Measurements from ENCODE around the gene ANKRD9.
A peak's percentile ranks its signal among the peaks of the same experiment; 100 is the strongest.

ANKRD9 gene

DNA sequence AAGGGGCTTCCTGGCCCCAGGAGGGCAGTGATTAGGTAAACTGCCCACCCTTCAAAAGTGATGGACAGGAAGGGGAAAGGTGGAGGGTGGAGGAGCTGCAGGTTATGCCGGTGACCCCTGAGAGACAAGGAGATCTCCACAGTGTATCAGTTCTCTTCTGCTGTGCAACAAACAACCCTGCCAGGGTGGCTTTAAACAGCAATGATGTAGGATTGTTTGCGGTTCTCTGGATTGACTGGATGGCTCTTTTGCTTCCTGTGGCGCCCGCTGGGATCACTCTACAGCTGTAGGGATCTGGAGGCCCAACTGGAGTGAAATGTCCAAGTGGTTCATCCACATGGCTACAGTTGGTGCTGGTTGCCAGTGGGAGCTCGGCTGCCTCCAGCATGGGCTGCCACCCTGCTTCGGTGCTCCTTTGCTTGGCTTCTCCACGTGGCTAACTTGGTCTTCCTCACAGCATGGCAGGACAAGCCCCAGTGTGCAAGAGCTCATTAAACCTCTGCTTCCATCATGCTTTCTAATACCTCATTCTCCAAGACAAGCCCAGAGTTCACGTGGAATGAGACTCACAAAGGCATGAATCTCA lies 8.6 kb upstream of the ANKRD9 start:
- Histone ChIP-seq H4K20me1 (ENCODE audit: insufficient read depth) (no peaks in the 10 kb centered on the region), H3K27me3 (ENCODE audit: insufficient read depth, low read depth) (no peaks in the 10 kb centered on the region), H3K36me3 (ENCODE audit: insufficient read depth) (no peaks in the 10 kb centered on the region), H3K9ac (no peak overlapping the region), H3K27ac (no peak overlapping the region), H3K4me3 (IDR thresholded peaks at IDR 0.05; ENCODE audit: insufficient read depth, low read depth, low read length) (no peak overlapping the region), H2AFZ (ENCODE audit: low read depth) (no peak overlapping the region), H3K4me2 (no peak overlapping the region), H3K79me2 (ENCODE audit: insufficient read depth, low read depth) (no peaks in the 10 kb centered on the region), H3K4me1 (ENCODE audit: low read depth, poor library complexity, severe bottlenecking) (no peaks in the 10 kb centered on the region)
- TF ChIP-seq, protein P1, sequence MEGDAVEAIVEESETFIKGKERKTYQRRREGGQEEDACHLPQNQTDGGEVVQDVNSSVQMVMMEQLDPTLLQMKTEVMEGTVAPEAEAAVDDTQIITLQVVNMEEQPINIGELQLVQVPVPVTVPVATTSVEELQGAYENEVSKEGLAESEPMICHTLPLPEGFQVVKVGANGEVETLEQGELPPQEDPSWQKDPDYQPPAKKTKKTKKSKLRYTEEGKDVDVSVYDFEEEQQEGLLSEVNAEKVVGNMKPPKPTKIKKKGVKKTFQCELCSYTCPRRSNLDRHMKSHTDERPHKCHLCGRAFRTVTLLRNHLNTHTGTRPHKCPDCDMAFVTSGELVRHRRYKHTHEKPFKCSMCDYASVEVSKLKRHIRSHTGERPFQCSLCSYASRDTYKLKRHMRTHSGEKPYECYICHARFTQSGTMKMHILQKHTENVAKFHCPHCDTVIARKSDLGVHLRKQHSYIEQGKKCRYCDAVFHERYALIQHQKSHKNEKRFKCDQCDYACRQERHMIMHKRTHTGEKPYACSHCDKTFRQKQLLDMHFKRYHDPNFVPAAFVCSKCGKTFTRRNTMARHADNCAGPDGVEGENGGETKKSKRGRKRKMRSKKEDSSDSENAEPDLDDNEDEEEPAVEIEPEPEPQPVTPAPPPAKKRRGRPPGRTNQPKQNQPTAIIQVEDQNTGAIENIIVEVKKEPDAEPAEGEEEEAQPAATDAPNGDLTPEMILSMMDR (conservative IDR thresholded peaks at IDR 0.05; ENCODE audit: low read depth, low read length): no peak

DNA sequence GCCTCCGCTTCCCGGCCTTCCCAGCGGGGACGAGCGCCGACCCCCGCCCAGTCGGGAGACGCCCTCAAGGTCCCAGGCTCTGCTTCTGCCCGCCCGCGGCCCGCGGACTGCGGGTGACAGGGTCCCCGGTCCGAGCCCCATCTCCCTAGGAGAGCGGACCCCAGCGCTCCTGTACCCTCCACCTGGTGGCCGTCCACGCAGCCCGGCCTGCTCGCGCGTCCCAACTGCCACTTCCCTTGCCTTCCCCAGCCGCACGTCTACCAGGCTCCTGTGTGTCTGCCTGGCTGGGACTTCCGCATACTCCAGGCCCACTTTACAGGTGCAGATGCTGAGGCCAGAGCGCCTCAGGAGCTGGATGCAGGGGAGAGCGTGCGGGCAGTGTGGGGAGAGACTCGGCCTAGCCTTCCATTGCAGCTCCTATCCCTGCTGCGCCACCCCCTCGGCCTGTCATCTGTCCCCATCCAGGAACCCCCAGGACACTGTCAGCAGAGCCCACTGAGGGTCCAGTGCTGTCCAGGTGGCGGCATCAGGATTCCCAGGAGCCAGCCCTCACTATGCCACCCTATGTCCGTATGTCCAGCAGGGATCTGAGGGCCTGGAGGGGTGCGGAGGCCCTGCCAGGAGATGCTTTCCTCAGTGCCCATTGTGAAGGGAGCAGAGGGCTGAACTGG lies 8.0 kb upstream of the ANKRD9 start:
- Histone ChIP-seq H3K4me2 (peak overlapping the region; percentile 52; the same call in 1 of the 2 replicates), H3K27ac (no peak overlapping the region), H4K20me1 (ENCODE audit: insufficient read depth) (no peaks in the 10 kb centered on the region), H3K4me1 (ENCODE audit: low read depth, poor library complexity, severe bottlenecking) (no peaks in the 10 kb centered on the region), H3K4me3 (IDR thresholded peaks at IDR 0.05; ENCODE audit: insufficient read depth, low read depth, low read length) (no peak overlapping the region), H3K9ac (peak overlapping the region; percentile 62; the same call in 1 of the 2 replicates), H3K79me2 (ENCODE audit: insufficient read depth, low read depth) (no peaks in the 10 kb centered on the region), H3K27me3 (ENCODE audit: insufficient read depth, low read depth) (no peaks in the 10 kb centered on the region), H3K36me3 (ENCODE audit: insufficient read depth) (no peaks in the 10 kb centered on the region), H2AFZ (ENCODE audit: low read depth) (peak overlapping the region; percentile 88)
- TF ChIP-seq, protein P1 (conservative IDR thresholded peaks at IDR 0.05; ENCODE audit: low read depth, low read length): no peak

DNA sequence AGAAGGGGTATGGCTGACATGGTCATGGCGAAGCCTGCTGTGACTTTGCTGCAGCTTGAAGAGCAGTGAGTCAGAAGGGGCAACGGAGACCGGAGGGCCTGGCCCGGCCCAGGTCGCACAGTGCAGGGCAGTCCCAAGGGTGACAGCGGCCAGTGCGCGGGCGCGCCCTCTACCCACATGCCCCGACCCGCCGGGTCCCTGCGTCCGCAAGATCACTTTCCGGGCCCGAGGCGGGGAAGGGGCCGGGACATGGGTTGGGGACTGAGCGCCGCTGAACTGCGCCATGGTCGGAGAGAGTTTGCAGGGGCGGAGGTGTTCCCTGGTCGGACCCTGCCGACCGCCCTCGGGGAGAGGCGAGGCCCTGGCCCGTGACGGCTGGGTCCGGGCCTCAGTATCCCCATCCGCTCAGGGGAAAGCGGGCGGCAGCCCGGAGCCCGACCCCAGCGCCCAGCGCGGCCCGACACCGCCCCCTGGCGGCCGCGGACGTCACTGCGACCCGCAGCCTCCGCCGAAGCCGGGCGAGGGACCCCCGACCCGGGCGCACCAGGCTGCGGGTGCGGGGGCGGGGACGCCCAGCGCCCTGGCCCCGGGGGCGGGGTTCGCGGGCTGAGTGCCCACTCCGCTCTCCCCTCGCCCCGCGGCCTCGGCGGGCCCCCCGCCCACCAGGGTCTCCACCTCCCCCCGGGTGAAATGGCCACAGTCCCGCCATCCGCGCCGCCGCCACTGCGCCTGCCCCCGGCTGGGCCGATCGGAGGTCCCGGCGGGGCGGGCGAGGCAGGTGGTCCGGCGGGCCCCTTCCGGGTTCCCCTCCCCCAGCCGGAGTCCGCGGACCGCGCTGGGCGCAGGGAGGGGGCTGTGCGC lies 7.2 kb upstream of the ANKRD9 start:
- H3K79me2 ChIP-seq (ENCODE audit: insufficient read depth, low read depth): no peaks in the 10 kb centered on the region
- TF ChIP-seq, protein P1 (conservative IDR thresholded peaks at IDR 0.05; ENCODE audit: low read depth, low read length): peak; percentile 65
- peak overlapping the region; percentile 88 for H2AFZ ChIP-seq (ENCODE audit: low read depth)
- no peaks in the 10 kb centered on the region for H3K27me3 ChIP-seq (ENCODE audit: insufficient read depth, low read depth)
- no peaks in the 10 kb centered on the region for H3K4me1 ChIP-seq (ENCODE audit: low read depth, poor library complexity, severe bottlenecking)
- no peak overlapping the region for H3K27ac ChIP-seq
- no peaks in the 10 kb centered on the region for H4K20me1 ChIP-seq (ENCODE audit: insufficient read depth)
- H3K36me3 ChIP-seq (ENCODE audit: insufficient read depth): no peaks in the 10 kb centered on the region
- peak overlapping the region; percentile 62 for H3K9ac ChIP-seq
- H3K4me2 ChIP-seq: peak overlapping the region; percentile 52
- no peak overlapping the region for H3K4me3 ChIP-seq (IDR thresholded peaks at IDR 0.05; ENCODE audit: insufficient read depth, low read depth, low read length)

DNA sequence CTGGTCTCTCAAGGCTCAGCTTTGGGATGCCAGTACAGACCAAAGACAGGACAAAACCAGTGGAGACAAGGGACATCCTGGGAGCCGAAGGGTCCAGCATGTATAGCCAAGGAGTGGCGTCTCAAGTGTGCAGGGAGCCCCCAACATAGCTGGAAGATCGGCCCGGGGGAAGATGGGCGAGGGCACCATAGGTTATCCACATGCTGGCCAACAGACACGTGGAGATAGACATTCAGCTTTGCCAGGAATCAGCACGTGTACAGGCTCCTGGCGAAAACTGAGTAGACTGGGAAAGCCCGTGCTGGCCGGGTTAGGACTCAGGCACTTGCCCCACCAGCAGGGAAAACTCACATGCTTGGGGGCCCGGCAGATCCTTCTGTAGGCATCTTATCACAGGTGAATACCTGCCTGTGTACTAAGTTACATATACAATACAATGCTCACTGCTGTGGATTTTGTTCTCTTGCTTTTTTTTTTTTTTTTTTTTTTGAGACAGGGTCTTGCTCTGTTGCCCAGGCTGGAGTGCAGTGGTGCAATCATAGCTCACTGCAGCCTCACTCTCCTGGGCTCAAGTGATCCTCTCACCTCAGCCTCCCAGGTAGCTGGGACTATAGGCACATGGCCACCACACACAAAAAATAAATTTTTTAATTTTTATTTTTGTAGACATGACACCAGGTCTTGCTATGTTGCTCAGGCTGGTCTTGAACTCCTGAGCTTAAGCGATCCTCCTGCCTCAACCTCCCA lies 5.6 kb upstream of the ANKRD9 start:
- H3K79me2 ChIP-seq (ENCODE audit: insufficient read depth, low read depth): no peaks in the 10 kb centered on the region
- H3K9ac ChIP-seq: no peak overlapping the region
- peaks cover 12% of the 10 kb centered on the region for H3K4me1 ChIP-seq (ENCODE audit: low read depth, poor library complexity, severe bottlenecking)
- TF ChIP-seq, protein P1 (conservative IDR thresholded peaks at IDR 0.05; ENCODE audit: low read depth, low read length): no peak
- H4K20me1 ChIP-seq (ENCODE audit: insufficient read depth): no peaks in the 10 kb centered on the region
- H2AFZ ChIP-seq (ENCODE audit: low read depth): no peak overlapping the region
- no peak overlapping the region for H3K4me3 ChIP-seq (IDR thresholded peaks at IDR 0.05; ENCODE audit: insufficient read depth, low read depth, low read length)
- H3K4me2 ChIP-seq: no peak overlapping the region
- no peak overlapping the region for H3K27ac ChIP-seq
- no peaks in the 10 kb centered on the region for H3K27me3 ChIP-seq (ENCODE audit: insufficient read depth, low read depth)
- no peaks in the 10 kb centered on the region for H3K36me3 ChIP-seq (ENCODE audit: insufficient read depth)
